NCI-H2107 treated with DMSO at 0.1 percent for 48 hours (cell line): ENCODE measurements around the gene CFAP157.

Experiments
- DNase-seq: peaks from one replicate; lab custom pipeline; 2025; ENCODE audit not compliant: unreplicated experiment; lab: John Stamatoyannopoulos, UW

The CFAP157 gene

DNA sequence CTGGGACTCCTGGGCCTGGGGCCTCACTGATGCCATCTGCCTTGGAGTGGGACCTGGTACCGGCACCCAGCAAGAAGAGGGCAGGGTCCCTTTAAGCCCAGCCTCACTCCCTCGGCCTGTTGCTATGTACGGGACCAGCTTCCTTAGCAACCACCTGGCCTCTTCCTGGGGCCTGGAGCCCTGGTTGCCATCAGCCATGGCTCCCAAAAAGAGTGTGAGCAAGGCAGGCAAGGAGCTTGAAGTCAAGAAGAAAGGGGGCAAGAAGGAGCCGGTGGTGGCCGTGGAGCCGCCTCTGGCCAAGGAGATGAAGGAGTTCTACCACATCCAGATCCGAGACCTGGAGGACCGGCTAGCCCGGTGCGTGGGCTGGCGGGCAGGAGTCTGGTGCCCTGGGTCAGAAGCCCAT, at the start of gene CFAP157:
CFAP157 (plus strand) TSS at position 153 of the 406 bp plus-strand sequence; CDS start at position 197, 44 bp downstream.
- no peak for DNase-seq

GRCh38 chr9:127658428-127658827, 48.4 kb upstream of the CFAP157 start:
- no peak for DNase-seq

DNA sequence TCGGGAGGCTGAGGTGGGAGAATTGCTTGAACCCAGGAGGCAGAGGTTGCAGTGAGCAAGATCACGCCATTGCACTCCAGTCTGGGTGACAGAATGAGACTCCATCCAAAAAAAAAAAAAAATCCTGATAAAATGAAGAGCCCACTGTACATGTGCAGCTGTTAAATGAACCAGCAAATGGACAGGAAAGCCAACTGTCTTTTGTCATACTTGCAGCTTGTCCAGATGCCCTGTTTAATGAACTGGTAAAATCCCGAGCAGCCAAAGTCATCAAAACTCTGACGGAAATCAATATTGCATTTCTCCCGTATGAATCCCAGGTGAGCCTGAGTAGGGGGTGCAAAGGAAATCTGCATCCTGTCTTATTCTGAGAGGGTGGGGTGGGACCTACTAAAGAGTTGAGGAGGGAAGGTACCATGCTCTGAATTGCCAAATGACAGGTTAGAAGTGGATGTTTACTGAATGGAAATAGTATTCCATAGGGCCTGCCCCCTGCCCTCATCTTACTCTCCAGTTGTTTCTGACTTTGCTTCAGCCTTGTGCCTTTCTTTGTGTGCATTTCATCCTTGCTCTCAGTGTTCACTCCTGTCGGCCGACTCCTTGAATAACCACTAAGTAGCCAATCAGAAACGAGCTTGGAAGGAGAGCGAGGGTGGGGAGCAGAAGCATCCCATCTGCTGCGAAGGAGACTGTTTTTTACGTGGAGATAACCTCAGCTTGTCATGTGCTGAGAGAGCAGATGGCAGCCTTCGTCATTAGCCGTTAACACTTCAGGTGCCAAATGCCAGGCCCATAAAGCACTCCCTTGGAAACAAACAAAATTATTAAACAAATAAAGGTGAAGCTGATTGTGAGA, 45.7 kb upstream of the CFAP157 start:
- peak; percentile 45 for DNase-seq

- DNase-seq = no peak
Observed at GRCh38 chr9:127662617-127663016, 44.2 kb upstream of the CFAP157 start.

GRCh38 chr9:127664324-127664677, 42.5 kb upstream of the CFAP157 start:
- DNase-seq = no peak

- DNase-seq = no peak
Observed at GRCh38 chr9:127664678-127665507, 41.9 kb upstream of the CFAP157 start.

GRCh38 chr9:127667127-127667844, 39.5 kb upstream of the CFAP157 start:
- no peak for DNase-seq

GRCh38 chr9:127667906-127668305, 38.9 kb upstream of the CFAP157 start:
- DNase-seq = no peak

GRCh38 chr9:127673234-127673633, 33.6 kb upstream of the CFAP157 start:
- no peak for DNase-seq

DNA sequence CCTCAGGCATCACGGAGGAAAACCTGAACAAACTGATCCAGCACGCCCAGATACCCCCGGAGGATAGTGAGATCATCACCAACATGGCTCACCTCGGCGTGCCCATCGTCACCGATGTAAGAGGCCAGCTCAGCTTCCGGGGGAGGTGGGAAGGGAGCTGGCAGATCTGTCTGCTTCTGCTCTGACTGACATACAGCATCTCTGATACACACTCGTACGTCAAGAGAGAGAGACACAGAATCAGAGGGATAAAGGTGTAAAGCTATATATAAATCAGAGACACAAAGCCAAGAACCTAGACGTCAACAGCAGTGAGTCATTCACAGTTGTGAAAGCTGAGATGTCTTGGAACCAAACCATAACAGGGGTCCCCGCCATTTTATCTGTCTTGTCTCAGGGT, 30.1 kb upstream of the CFAP157 start:
- no peak for DNase-seq

GRCh38 chr9:127679506-127679905, 27.3 kb upstream of the CFAP157 start:
- DNase-seq = no peak

DNA sequence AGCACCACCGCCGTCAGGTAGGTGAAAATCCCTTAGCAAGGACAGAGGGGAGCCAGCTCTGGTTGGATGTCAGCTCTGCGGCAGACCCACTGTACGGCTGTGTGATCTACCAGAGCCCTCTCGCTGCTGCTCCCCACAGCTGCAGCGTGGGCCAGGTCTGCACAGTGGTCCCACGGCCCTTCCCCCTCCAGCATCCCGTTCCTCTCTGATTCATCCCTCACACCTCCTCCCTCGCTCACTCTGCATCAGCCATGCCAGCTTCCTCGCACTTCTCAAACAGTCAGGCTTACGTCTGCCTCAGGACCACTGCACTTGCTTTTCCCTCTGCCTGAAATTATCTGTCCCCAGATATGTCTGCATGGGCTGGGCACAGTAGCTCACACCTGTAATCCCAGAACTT, 26.6 kb upstream of the CFAP157 start:
- no peak for DNase-seq

GRCh38 chr9:127680846-127681245, 25.9 kb upstream of the CFAP157 start:
- DNase-seq = no peak

DNA sequence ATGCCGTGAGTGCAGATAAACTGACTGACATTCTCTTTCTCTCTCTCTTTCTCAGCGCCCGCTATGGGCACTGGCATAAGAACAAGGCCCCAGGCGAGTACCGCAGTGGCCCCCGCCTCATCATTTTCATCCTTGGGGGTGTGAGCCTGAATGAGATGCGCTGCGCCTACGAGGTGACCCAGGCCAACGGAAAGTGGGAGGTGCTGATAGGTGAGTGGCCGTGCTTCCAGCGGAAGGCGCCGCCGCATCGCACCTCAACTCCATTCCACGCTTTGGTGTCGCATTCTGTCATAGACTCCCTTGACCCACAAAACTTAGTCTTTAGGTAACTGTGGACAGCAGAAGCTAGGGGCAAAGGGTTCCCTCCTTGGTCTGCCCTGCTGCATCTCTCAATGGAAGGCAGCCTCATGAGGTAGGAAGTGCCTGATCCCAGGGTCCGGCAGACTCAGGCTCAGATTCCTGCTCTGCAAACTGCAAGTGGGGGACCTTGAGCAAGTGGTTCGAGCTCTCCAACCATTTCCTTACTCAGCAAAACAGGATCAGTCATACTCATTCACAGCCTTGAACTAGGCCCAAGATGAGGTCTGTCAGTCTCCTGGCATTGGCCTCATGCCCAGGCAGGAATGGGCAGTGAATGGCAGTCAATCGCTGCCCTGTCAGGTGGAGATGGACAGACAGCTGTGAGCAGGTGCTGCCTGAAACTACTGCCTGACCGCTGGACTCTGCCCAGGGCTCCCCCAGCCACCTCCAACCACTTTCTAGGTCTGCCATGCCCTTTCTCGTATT, 24.2 kb upstream of the CFAP157 start:
- no peak for DNase-seq

DNA sequence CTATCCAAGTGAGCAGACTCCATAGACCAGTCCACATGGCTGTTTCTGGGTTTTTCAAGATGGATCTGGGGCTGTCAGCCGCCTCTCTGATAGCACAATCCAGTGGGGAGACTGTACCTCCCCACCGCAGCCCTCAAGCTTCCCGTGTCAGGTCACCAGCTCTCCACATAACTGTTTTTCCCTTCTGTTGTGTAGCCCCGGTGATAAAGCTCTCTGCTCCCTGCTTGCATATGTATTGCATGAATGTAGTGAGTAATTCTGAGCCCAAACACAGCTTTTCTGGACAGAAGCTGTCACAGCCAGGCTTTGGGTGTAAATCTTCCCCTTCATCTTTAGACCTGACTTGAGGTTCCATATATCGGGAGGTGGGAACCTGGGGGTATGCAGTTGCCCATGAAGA, 23.1 kb upstream of the CFAP157 start:
- DNase-seq = no peak

DNA sequence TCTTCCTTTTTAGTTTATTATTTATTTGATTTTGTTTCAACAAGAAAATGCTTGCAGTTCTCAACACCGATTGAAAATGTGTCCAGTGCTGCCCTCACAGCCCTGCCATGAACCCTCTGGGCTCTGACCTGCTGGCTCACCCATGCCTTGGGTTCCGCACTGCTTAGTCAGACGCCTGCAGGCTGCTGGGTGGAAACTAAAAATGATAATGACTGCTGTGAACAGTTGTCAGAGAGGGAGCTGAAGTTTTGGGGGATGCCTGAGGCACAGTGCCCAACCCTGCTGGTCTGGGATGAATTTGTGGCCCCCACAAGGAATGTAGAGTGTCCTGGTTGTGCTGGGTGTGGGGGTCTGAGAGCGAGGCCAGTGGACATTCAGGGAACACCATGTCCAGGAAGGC, 22.2 kb upstream of the CFAP157 start:
- no peak for DNase-seq

GRCh38 chr9:127686461-127687393, 20.1 kb upstream of the CFAP157 start:
- no peak for DNase-seq

- DNase-seq = no peak
Observed at GRCh38 chr9:127689329-127690000, 17.3 kb upstream of the CFAP157 start.

DNA sequence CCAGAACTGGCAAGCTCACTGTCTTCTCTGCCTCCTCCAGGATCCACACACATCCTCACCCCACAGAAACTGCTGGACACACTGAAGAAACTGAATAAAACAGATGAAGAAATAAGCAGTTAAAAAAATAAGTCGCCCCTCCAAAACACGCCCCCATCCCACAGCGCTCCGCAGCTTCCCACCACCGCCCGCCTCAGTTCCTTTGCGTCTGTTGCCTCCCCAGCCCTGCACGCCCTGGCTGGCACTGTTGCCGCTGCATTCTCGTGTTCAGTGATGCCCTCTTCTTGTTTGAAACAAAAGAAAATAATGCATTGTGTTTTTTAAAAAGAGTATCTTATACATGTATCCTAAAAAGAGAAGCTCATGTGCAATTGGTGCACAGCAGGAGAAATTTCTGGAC, 16.1 kb upstream of the CFAP157 start:
- DNase-seq = no peak
